IMR-90 (cell line): ENCODE data around the gene LGI4. TPM values are rescaled to one million over a fixed set of nuclear protein-coding genes. Genes with fewer than 3 reads are reported as not detected.

Source experiments
- ATAC-seq: fragments of 200-7000 bp; cut with Tn5 transposase; 2 replicates; pipeline ENCODE4 v1.9.1; 2020; ENCODE audit warnings: low read depth, mild to moderate bottlenecking, moderate library complexity
- BruUV-seq: library from RNA; stranded (reverse); fragments of 400-500 nt; replicated peaks from 2 replicates; lab custom pipeline; 2021; lab: Mats Ljungman, UMichigan
- CTCF ChIA-PET: fragments of 300-600 bp; formaldehyde crosslinking; extraction: SDS; loops from one replicate; lab custom pipeline; 2021; ENCODE audit warnings: antibody characterized with exemption; lab: Yijun Ruan, JAX
- POLR2A ChIA-PET: fragments of 300-600 bp; sonication (Branson Sonifier 250); formaldehyde crosslinking; loops from one replicate; lab custom pipeline; 2022; ENCODE audit warnings: antibody characterized with exemption; ENCODE audit not compliant: unreplicated experiment; lab: Charles Lee
- DNase-seq: peaks from one replicate; pipeline ENCODE4 v3.0.0; 2013
- H2AFZ ChIP-seq: replicated peaks from 2 replicates; pipeline ENCODE3; 2013; ENCODE audit warnings: low read length, mild to moderate bottlenecking; ENCODE audit not compliant: poor library complexity
- H2AK5ac ChIP-seq: 2 replicates; pipeline ENCODE4 v1.6.1; 2013; ENCODE audit warnings: low read depth, low read length, inconsistent platforms
- H2AK9ac ChIP-seq: replicated peaks from 2 replicates; pipeline ENCODE3; 2013; ENCODE audit warnings: mild to moderate bottlenecking, low read depth, low read length, moderate library complexity; ENCODE audit not compliant: poor library complexity
- H2BK120ac ChIP-seq: 2 replicates; pipeline ENCODE4 v1.6.1; 2013; ENCODE audit warnings: low read depth, low read length, inconsistent platforms
- H2BK15ac ChIP-seq: 3 replicates; pipeline ENCODE4 v1.6.1; 2013; ENCODE audit warnings: low read depth, low read length, inconsistent platforms
- H2BK20ac ChIP-seq: 2 replicates; pipeline ENCODE4 v1.6.1; 2013; ENCODE audit warnings: low read depth, mild to moderate bottlenecking, inconsistent platforms, low read length, moderate library complexity
- H2BK5ac ChIP-seq: 2 replicates; pipeline ENCODE4 v1.6.1; 2013; ENCODE audit warnings: mild to moderate bottlenecking, low read depth, low read length, inconsistent platforms; ENCODE audit not compliant: poor library complexity, severe bottlenecking
- H3K14ac ChIP-seq: replicated peaks from 2 replicates; pipeline ENCODE4 v1.6.1; 2013; ENCODE audit warnings: low read depth, low read length, inconsistent platforms
- H3K18ac ChIP-seq: 2 replicates; pipeline ENCODE4 v1.6.1; 2013; ENCODE audit warnings: low read depth, low read length, control low read depth
- H3K23ac ChIP-seq: 2 replicates; pipeline ENCODE4 v1.6.1; 2013; ENCODE audit warnings: low read depth, low read length, inconsistent platforms
- H3K27ac ChIP-seq: 2 replicates; pipeline ENCODE4 v1.5.1; 2013; ENCODE audit warnings: mild to moderate bottlenecking, control low read depth, low read length; ENCODE audit not compliant: insufficient read depth
- H3K27me3 ChIP-seq: 2 replicates; pipeline ENCODE4 v1.6.1; 2013; ENCODE audit warnings: low read length; ENCODE audit not compliant: control insufficient read depth, insufficient read depth
- H3K36me3 ChIP-seq: 2 replicates; pipeline ENCODE4 v1.6.1; 2013; ENCODE audit warnings: low read length, mixed read lengths; ENCODE audit not compliant: control insufficient read depth, insufficient read depth
- H3K4ac ChIP-seq: 2 replicates; pipeline ENCODE4 v1.6.1; 2013; ENCODE audit warnings: low read depth, low read length, inconsistent platforms
- H3K4me1 ChIP-seq: 2 replicates; pipeline ENCODE4 v1.6.1; 2013; ENCODE audit warnings: low read length, mixed read lengths; ENCODE audit not compliant: control insufficient read depth, insufficient read depth
- H3K4me2 ChIP-seq: 2 replicates; pipeline ENCODE4 v1.6.1; 2013; ENCODE audit warnings: low read depth, mild to moderate bottlenecking, control low read depth, low read length, moderate library complexity
- H3K4me3 ChIP-seq: 2 replicates; pipeline ENCODE4 v1.5.1; 2013; ENCODE audit warnings: low read depth, mild to moderate bottlenecking, control low read depth, low read length, moderate library complexity; ENCODE audit not compliant: insufficient read depth
- H3K56ac ChIP-seq: 2 replicates; pipeline ENCODE4 v1.6.1; 2013; ENCODE audit warnings: low read length, inconsistent platforms; ENCODE audit not compliant: insufficient read depth; ENCODE audit errors: extremely low read depth
- H3K79me1 ChIP-seq, 2 experiments: 2 replicates each; pipeline ENCODE4 v1.6.1; 2013; ENCODE audit warnings: low read length in 2 of 2, inconsistent platforms in 1 of 2, low read depth in 1 of 2
- H3K9ac ChIP-seq: 2 replicates; pipeline ENCODE4 v1.6.1; 2013; ENCODE audit warnings: low read depth, low read length, control low read depth
- H3K9me1 ChIP-seq: 2 replicates; pipeline ENCODE4 v1.6.1; 2013; ENCODE audit warnings: low read length, inconsistent platforms; ENCODE audit not compliant: insufficient read depth
- H3K9me3 ChIP-seq: 2 replicates; pipeline ENCODE4 v1.6.1; 2013; ENCODE audit warnings: low read length; ENCODE audit not compliant: control insufficient read depth, insufficient read depth
- H4K20me1 ChIP-seq: 2 replicates; pipeline ENCODE4 v1.6.1; 2013; ENCODE audit warnings: low read length, inconsistent platforms; ENCODE audit not compliant: insufficient read depth
- H4K5ac ChIP-seq: 2 replicates; pipeline ENCODE4 v1.6.1; 2013; ENCODE audit warnings: mild to moderate bottlenecking, low read depth, low read length, control low read depth
- H4K8ac ChIP-seq, 2 experiments: 2 replicates each; pipeline ENCODE4 v1.6.1; 2013; ENCODE audit warnings: low read depth in 2 of 2, low read length in 2 of 2, control low read depth in 1 of 2, inconsistent platforms in 1 of 2
- H4K91ac ChIP-seq: 2 replicates; pipeline ENCODE4 v1.6.1; 2013; ENCODE audit warnings: low read depth, low read length, inconsistent platforms; ENCODE audit not compliant: insufficient read depth
- BHLHE40 ChIP-seq: fragments of 150-350 bp; IDR thresholded peaks from 2 replicates; pipeline ENCODE4 v1.6.1; 2016; ENCODE audit warnings: mild to moderate bottlenecking, low read depth, low read length
- CHD1 ChIP-seq: IDR thresholded peaks from 2 replicates; pipeline ENCODE4 v1.6.1; 2012; ENCODE audit warnings: low read depth, low read length, improper control_type of control experiment
- MAZ ChIP-seq: IDR thresholded peaks from 2 replicates; pipeline ENCODE4 v1.6.1; 2012; ENCODE audit warnings: low read depth, mild to moderate bottlenecking, low read length, improper control_type of control experiment, moderate library complexity, borderline replicate concordance
- MXI1 ChIP-seq: IDR thresholded peaks from 2 replicates; pipeline ENCODE4 v1.6.1; 2012; ENCODE audit warnings: low read depth, mild to moderate bottlenecking, low read length, moderate library complexity, borderline replicate concordance
- NFE2L2 ChIP-seq: fragments of 150-350 bp; IDR thresholded peaks from 2 replicates; pipeline ENCODE4 v1.6.1; 2016; ENCODE audit warnings: low read depth, mild to moderate bottlenecking, low read length
- POLR2A ChIP-seq: IDR thresholded peaks from 2 replicates; pipeline ENCODE4 v1.6.1; 2012; ENCODE audit warnings: mild to moderate bottlenecking, low read depth, low read length
- RCOR1 ChIP-seq: IDR thresholded peaks from 2 replicates; pipeline ENCODE4 v1.6.1; 2012; ENCODE audit warnings: mild to moderate bottlenecking, low read length, improper control_type of control experiment; ENCODE audit not compliant: insufficient replicate concordance
- SMC3 ChIP-seq: fragments of 150-350 bp; IDR thresholded peaks from 2 replicates; pipeline ENCODE4 v1.6.1; 2016; ENCODE audit warnings: low read depth, mild to moderate bottlenecking, antibody characterized with exemption, low read length, moderate library complexity
- USF2 ChIP-seq: fragments of 150-350 bp; IDR thresholded peaks from 2 replicates; pipeline ENCODE4 v1.6.1; 2017; ENCODE audit warnings: mild to moderate bottlenecking, antibody characterized with exemption, low read length, low read depth
- WGBS, 2 experiments: methylation state at CpG; one replicate each; pipeline versions ENCODE4 v1.1.5 to v1.1.7; 2013; ENCODE audit warnings: missing lambda C conversion rate in 2 of 2; ENCODE audit not compliant: insufficient read length in 1 of 2; ENCODE audit errors: extremely low coverage in 2 of 2; 5-methylcytosine and 5-hydroxymethylcytosine counted together
- dilution Hi-C: fragments of 300-500 bp; cut with HindIII; formaldehyde crosslinking; loops from one replicate; pipeline ENCODE4 v1.14.3; 2018; ENCODE audit warnings: low sequenced_read_pairs; ENCODE audit not compliant: unreplicated experiment
- in situ Hi-C: fragments of 300-500 bp; cut with MboI; formaldehyde crosslinking; loops from 3 replicates; pipeline ENCODE4 v1.14.3; 2019; ENCODE audit warnings: low sequenced_read_pairs, inconsistent platforms, mixed read lengths
- intact Hi-C: fragments of 100-400 bp; cut with micrococcal nuclease; formaldehyde crosslinking; loops from 2 replicates; pipeline ENCODE4 v1.10.0; 2022
- polyA plus RNA-seq, 3 experiments: library from polyadenylated mRNA; depleted of rRNA; stranded (reverse); fragments of >200 nt; gene quantifications; 2 replicates each; pipeline ENCODE4 v1.2.3, GENCODE V29; 2012; ENCODE audit warnings: low replicate concordance in 1 of 3
- total RNA-seq: library from RNA; depleted of rRNA; stranded (reverse); fragments of >200 nt; gene quantifications from 2 replicates; pipeline ENCODE4 v1.2.3, GENCODE V29; 2012
- TF ChIP-seq, protein P1 (sequence below): fragments of 150-350 bp; IDR thresholded peaks from 2 replicates; pipeline ENCODE4 v1.6.1; 2016; ENCODE audit warnings: low read depth, mild to moderate bottlenecking, low read length, moderate library complexity, borderline replicate concordance

LGI4 gene
- total and polyA plus RNA-seq, 2 of the 4 experiments (the other 2 are of a cell fraction), result 0.10 TPM; not detected in 1

DNA sequence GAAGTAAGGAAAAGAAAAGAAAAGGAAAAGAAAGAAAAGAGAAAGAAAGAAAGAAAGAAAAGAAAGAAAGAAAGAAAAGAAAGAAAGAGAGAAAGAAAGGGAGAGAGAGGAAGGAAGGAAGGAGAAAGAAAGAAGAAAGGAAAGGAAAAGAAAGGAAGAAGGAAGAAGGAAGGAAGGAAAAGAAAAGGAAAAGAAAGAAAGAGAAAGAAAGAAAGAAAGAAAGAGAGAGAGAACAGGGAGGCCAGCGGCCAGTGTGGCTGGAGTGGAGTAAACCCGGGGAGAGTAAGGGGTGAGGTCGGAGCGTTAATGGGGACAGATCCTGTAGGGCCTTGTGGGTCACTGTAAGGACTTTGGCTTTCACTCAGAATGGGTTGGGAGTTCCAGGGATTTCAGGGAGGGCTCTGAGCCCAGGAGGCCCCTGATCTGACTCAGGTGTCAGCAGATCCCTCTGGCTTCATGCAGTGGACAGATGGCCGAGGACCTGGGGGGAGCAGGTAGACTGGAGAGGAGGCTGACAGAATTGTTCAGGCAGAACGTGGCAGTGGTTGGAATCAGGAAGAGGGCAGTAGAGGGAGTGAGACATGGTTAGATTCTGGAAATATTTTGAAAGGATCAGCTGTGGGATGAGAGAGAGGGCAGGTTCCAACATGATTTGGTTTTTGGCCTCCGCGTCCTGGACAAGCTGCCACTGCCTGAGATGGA lies 39.0 kb downstream of the LGI4 start:
- no TSS peak for BruUV-seq
- Histone ChIP-seq H3K4ac (no peak overlapping the region), H4K20me1 (no peaks in the 10 kb centered on the region), H2BK20ac (no peak overlapping the region), H3K18ac (no peak overlapping the region), H3K23ac (no peak overlapping the region), H3K4me2 (no peak overlapping the region), H4K5ac (no peak overlapping the region), H2BK120ac (no peak overlapping the region), H3K4me1 (no peaks in the 10 kb centered on the region), H2AK9ac (no peak overlapping the region), H3K9me1 (no peaks in the 10 kb centered on the region), H3K79me1 (no peaks in the 10 kb centered on the region), H2BK15ac (no peak overlapping the region), H3K36me3 (no peaks in the 10 kb centered on the region), H3K27me3 (peaks cover 3% of the 10 kb centered on the region; the same call in 1 of the 2 replicates), H4K8ac (no peak overlapping the region), H3K9me3 (no peaks in the 10 kb centered on the region), H3K27ac (no peak overlapping the region), H3K56ac (no peak overlapping the region), H3K9ac (no peak overlapping the region), H4K91ac (no peak overlapping the region), H2AK5ac (no peak overlapping the region), H2AFZ (no peak overlapping the region), H3K4me3 (no peak overlapping the region), H2BK5ac (no peak overlapping the region), H3K14ac (no peak overlapping the region)
- POLR2A ChIA-PET, result no interaction called here
- TF ChIP-seq NFE2L2, result no peak
- TF ChIP-seq RCOR1, result no peak
- TF ChIP-seq, protein P1, sequence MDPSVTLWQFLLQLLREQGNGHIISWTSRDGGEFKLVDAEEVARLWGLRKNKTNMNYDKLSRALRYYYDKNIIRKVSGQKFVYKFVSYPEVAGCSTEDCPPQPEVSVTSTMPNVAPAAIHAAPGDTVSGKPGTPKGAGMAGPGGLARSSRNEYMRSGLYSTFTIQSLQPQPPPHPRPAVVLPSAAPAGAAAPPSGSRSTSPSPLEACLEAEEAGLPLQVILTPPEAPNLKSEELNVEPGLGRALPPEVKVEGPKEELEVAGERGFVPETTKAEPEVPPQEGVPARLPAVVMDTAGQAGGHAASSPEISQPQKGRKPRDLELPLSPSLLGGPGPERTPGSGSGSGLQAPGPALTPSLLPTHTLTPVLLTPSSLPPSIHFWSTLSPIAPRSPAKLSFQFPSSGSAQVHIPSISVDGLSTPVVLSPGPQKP, result no peak
- no peak for TF ChIP-seq SMC3
- TF ChIP-seq MAZ, result no peak
- no peak for TF ChIP-seq MXI1
- TF ChIP-seq POLR2A, result no peak
- no peak for TF ChIP-seq BHLHE40
- TF ChIP-seq USF2, result no peak
- no peak for TF ChIP-seq CHD1
- intact Hi-C loops (no loop called here), dilution Hi-C loops (no loop called here), in situ Hi-C loops (no loop called here)
- 66% methylated on average over 5 of the region's 8 CpGs; no CpG with 5 or more reads in 1 of the 2 experiments for WGBS, 2 experiments
- CTCF ChIA-PET, result no interaction called here
- DNase-seq (no peak), ATAC-seq (peak; percentile 27; the same call in 1 of the 2 replicates)
